Spleen (tissue), 7 donors: ENCODE measurements around the gene LGALS3.

Experiments
- CTCF ChIP-seq, 11 experiments: fragments of 200-600 bp in 7 of 11; fragments of 450-650 bp in 4 of 11; sonication (generic) in 4 of 11; IDR thresholded peaks in 8 of 11; conservative IDR thresholded peaks in 3 of 11; 1 replicate in 7 of 11; 2 replicates in 4 of 11; pipeline versions ENCODE4 v1.4.0 to v1.8.0; 2016 to 2021; ENCODE audit warnings: antibody characterized with exemption in 11 of 11, inconsistent platforms in 4 of 11, mild to moderate bottlenecking in 1 of 11
- POLR2A ChIP-seq, 3 donors: fragments of 450-650 bp; IDR thresholded peaks; one replicate each; pipeline ENCODE4 v1.5.1; 2017; ENCODE audit warnings: antibody characterized with exemption in 3 of 3, mild to moderate bottlenecking in 1 of 3
- POLR2AphosphoS5 ChIP-seq, 3 donors: sonication (generic); formaldehyde crosslinking; IDR thresholded peaks; one replicate each; pipeline ENCODE4 v1.5.1; 2017; ENCODE audit warnings: antibody characterized with exemption in 3 of 3
- donor health status: DM: no; HTN: no; CAD: no; lungs with moderate emphysema.
- donor health status: DM: no; HTN: no; CAD: no.
- donor health status: DM: no; HTN: no; CAD: no.

GRCh38 chr14:55122440-55122986 lies 6.5 kb upstream of the LGALS3 start:
- TF ChIP-seq POLR2AphosphoS5 (IDR thresholded peaks at IDR 0.05) (peak in 1 of 3 donors; percentile 29), CTCF (IDR thresholded peaks at IDR 0.05 in 8 of 11, conservative IDR thresholded peaks at IDR 0.05 in 3 of 11) (no peak), POLR2A (IDR thresholded peaks at IDR 0.05) (no peak)
